ENCODE results near the gene FGD1.

GRCh38 chrX:54407266-54407665, 88.8 kb downstream of the FGD1 start:
- TF ChIP-seq CTCF (conservative IDR thresholded peaks at IDR 0.05; ENCODE audit: low read depth, low read length) (no peak), EZH2 (IDR thresholded peaks at IDR 0.05; ENCODE audit: borderline replicate concordance, low read depth, low read length, poor library complexity, severe bottlenecking) (no peak)

Data from A673 (cell line).